ENCODE results near the gene CLEC16A. TPM values are rescaled to one million over a fixed set of nuclear protein-coding genes. Genes with fewer than 3 reads are reported as not detected.
"Not testable (repeated sequence)": the region's sequence is repeated elsewhere in the genome, so short reads cannot be mapped to it uniquely, and the experiment has no call there.

CLEC16A gene
- total RNA-seq, 4 donors from 2014 or later, result 38.2 to 153 (median 92.7) TPM

DNA sequence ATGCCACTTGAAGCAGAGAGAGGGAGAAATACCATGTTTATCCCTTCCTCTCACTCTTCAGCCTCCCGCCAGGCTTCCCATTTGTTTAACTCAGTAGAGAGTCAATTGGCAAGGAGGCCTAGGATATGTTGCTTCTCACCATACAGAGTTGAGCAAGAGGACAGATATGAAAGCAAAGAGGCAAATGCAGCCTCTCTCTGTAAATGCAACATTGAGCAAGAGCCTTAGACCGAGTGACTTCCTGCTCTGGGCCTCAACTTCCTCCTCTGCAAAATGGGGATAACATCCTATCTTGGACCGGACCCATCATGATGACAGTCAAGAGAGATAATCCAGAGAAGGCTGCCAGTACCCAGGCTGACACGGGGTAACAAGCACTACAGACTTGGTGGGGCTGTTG is 274.8 kb downstream of the CLEC16A start:
- no peak for DNase-seq
- TF ChIP-seq EP300 (IDR thresholded peaks at IDR 0.05; ENCODE audit: low read depth) (no peak), POLR2AphosphoS5 (IDR thresholded peaks at IDR 0.05) (no peak), POLR2A (IDR thresholded peaks at IDR 0.05) (no peak)
- TF ChIP-seq, protein P1, sequence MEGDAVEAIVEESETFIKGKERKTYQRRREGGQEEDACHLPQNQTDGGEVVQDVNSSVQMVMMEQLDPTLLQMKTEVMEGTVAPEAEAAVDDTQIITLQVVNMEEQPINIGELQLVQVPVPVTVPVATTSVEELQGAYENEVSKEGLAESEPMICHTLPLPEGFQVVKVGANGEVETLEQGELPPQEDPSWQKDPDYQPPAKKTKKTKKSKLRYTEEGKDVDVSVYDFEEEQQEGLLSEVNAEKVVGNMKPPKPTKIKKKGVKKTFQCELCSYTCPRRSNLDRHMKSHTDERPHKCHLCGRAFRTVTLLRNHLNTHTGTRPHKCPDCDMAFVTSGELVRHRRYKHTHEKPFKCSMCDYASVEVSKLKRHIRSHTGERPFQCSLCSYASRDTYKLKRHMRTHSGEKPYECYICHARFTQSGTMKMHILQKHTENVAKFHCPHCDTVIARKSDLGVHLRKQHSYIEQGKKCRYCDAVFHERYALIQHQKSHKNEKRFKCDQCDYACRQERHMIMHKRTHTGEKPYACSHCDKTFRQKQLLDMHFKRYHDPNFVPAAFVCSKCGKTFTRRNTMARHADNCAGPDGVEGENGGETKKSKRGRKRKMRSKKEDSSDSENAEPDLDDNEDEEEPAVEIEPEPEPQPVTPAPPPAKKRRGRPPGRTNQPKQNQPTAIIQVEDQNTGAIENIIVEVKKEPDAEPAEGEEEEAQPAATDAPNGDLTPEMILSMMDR (IDR thresholded peaks at IDR 0.05), result no peak
- no peak overlapping the region for H3K4me3 ChIP-seq
- no peaks in the 10 kb centered on the region for H3K27me3 ChIP-seq
- in situ Hi-C loops (cut with MboI; ENCODE audit: low pct_ligation_motif_present in 1 of 4, low pct_unique_long_range_greater_than_20kb in 1 of 4, low sequenced_read_pairs in 3 of 4) (no loop called here), intact Hi-C loops (cut with DNase I; ENCODE audit: low total_unique reads) (no loop called here)
- no peaks in the 10 kb centered on the region for H3K36me3 ChIP-seq
- WGBS, 2 donors (ENCODE audit: low coverage in 1 of 2), result 82% methylated on average over 4 of the region's 4 CpGs; no CpG with 5 or more reads in 1 of the 2 donors
- H3K4me1 ChIP-seq, result peaks cover 0 to 12% (median 4%) of the 10 kb centered on the region in 4 donors
- H3K27ac ChIP-seq, result no peak overlapping the region
- peaks cover 8 to 20% of the 10 kb centered on the region in 2 donors for H3K9me3 ChIP-seq

DNA sequence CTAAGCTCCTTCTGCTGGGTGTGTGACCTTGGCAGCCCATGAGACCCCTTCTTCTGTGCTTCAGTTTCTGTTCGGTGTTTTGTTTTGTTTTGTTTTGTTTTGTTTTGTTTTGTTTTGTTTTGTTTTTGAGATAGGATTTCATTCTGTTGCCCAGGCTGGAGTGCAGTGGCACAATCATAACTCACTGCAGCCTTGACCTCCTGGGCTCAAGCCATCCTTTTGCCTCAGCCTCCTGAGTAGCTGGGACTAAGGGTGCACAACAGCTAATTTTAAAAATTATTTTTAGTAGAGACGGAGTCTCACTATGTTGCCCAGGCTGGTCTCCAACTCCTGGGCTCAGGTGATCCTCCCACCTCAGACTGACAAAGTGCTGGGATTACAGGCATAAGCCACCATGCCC is 276.1 kb downstream of the CLEC16A start:
- H3K4me3 ChIP-seq; H3K27me3 ChIP-seq; H3K36me3 ChIP-seq; in situ Hi-C loops (cut with MboI; ENCODE audit: low pct_ligation_motif_present in 1 of 4, low pct_unique_long_range_greater_than_20kb in 1 of 4, low sequenced_read_pairs in 3 of 4); DNase-seq; intact Hi-C loops (cut with DNase I; ENCODE audit: low total_unique reads); H3K27ac ChIP-seq: not testable (repeated sequence)
- 73 to 79% methylated on average over 2 of the region's 2 CpGs for WGBS, 2 donors (ENCODE audit: low coverage in 1 of 2)
- Histone ChIP-seq H3K9me3 (peaks cover 8 to 20% of the 10 kb centered on the region in 2 donors), H3K4me1 (peaks cover 0 to 23% (median 4%) of the 10 kb centered on the region in 4 donors)

DNA sequence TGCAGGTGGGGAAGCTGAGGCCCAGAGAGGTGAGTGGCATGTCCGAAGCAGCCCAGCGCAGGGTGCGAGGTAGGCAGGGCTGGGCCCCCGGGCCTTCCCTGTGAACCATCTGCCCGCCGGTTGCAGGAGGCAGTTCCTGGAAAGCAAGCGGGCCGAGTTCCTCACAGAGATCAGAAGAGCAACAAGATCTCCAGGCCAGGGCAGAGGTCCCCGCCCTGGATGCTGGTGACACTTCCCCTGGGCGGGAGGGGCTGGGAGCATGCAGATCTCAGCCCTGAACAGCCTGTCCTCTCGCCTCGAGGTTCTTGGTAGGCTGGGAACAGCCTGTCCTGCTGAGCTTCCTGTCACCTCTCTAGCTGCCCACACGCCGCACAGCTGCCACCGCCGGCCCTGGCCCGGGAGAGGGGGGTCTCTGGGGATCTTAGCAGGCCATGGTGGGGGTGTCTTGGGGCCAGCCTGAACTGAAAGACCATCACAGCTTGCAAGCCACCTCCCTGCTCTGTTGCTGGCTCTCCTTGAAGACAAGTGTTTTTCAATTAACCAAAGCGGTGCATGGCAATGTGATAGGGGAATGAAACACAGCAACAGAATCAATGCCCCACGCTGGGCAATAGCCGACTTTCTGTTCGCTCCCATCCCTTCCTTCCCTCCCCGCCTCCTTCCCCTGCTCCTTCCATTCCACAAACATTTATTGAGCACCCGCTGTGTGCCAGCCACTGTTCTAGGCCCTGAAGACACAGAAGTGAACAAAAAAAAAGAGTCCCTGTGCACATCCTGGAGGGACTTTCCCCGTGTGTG is 279.9 kb downstream of the CLEC16A start:
- Histone ChIP-seq H3K36me3 (no peaks in the 10 kb centered on the region), H3K27ac (peak overlapping the region; percentile 57 to 69 (median 66)), H3K4me1 (peaks cover 0 to 23% (median 4%) of the 10 kb centered on the region in 4 donors), H3K4me3 (no peak overlapping the region), H3K9me3 (no peaks in the 10 kb centered on the region), H3K27me3 (no peaks in the 10 kb centered on the region)
- WGBS, 2 donors (ENCODE audit: low coverage in 1 of 2), result 40 to 58% methylated on average over 6 to 23 of the region's 24 CpGs
- peak; percentile 86 for DNase-seq
- TF ChIP-seq EP300 (IDR thresholded peaks at IDR 0.05; ENCODE audit: low read depth), result peak; percentile 96
- TF ChIP-seq, protein P1 (IDR thresholded peaks at IDR 0.05), result no peak
- TF ChIP-seq POLR2AphosphoS5 (IDR thresholded peaks at IDR 0.05), result peak in 2 of 3 donors; percentile 50 to 74
- no peak for TF ChIP-seq POLR2A (IDR thresholded peaks at IDR 0.05)
- in situ Hi-C loops (cut with MboI; ENCODE audit: low pct_ligation_motif_present in 1 of 4, low pct_unique_long_range_greater_than_20kb in 1 of 4, low sequenced_read_pairs in 3 of 4) (no loop called here), intact Hi-C loops (cut with DNase I; ENCODE audit: low total_unique reads) (no loop called here)

DNA sequence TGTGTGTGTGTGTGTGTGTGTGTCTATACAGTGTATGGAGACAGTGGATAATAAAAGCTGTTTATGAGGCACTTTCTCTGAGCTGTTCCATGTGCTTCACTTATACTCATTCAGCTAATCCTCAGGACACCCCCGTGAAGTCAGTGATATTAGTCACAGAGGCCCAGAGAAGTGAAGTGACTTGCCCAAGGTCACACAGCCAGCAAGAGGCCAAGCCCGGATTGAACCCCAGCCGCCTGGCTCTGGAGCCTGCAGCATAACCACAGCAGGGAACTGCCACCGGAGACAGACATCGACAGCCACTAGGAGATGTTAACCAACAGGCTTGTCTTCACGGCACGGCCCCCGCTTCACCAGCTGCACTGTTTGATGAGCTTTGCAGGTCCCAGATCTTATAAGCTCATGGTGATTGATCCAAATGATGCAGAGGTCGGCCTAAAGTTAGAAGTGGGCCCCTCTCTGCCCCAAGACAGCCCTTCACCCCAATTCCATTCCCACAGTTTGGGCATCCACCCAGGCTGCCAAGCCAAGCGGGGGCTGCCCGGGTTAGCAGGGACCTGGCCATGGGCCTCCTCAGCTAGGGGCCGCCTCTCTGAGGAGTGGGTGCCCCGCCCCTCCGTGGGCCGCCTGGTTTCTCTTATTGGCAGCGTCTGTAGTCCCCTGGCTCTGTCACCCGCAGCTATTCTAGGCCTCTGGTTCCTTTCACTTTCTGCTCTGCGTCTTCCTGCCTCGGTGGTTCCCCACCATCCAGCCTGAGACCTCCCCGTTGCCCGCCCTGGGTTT is 280.7 kb downstream of the CLEC16A start:
- Histone ChIP-seq H3K36me3 (no peaks in the 10 kb centered on the region), H3K4me3 (no peak overlapping the region), H3K27me3 (no peaks in the 10 kb centered on the region), H3K27ac (peak overlapping the region; percentile 57 to 67 (median 64)), H3K9me3 (no peaks in the 10 kb centered on the region), H3K4me1 (peaks cover 0 to 23% (median 4%) of the 10 kb centered on the region in 4 donors)
- in situ Hi-C loops (cut with MboI; ENCODE audit: low pct_ligation_motif_present in 1 of 4, low pct_unique_long_range_greater_than_20kb in 1 of 4, low sequenced_read_pairs in 3 of 4), result no loop called here
- DNase-seq, result peak; percentile 78
- TF ChIP-seq, protein P1 (IDR thresholded peaks at IDR 0.05), result no peak
- TF ChIP-seq POLR2AphosphoS5 (IDR thresholded peaks at IDR 0.05), result no peak
- TF ChIP-seq POLR2A (IDR thresholded peaks at IDR 0.05), result no peak
- TF ChIP-seq EP300 (IDR thresholded peaks at IDR 0.05; ENCODE audit: low read depth), result no peak
- intact Hi-C loops (cut with DNase I; ENCODE audit: low total_unique reads), result no loop called here
- 52% methylated on average over 18 of the region's 21 CpGs; no CpG with 5 or more reads in 1 of the 2 donors for WGBS, 2 donors (ENCODE audit: low coverage in 1 of 2)

All from transverse colon (tissue), 4 donors.